Liver (tissue), 9 donors: ENCODE data around the gene TOM1L2. TPM values are rescaled to one million over a fixed set of nuclear protein-coding genes. Genes with fewer than 3 reads are reported as not detected.

Source experiments
- DNase-seq: peaks from one replicate; pipeline ENCODE4 v3.0.0-alpha.2; 2017; ENCODE audit warnings: low spot score
- H3K27ac ChIP-seq, 2 donors: one replicate each; pipeline ENCODE4 v1.7.0; 2013; ENCODE audit warnings: inconsistent platforms in 2 of 2, low read length in 2 of 2, control low read depth in 1 of 2, low read depth in 1 of 2, mild to moderate bottlenecking in 1 of 2
- H3K27me3 ChIP-seq, 4 donors: one replicate each; pipeline versions ENCODE4 v1.6.1 to v1.7.0; 2013; ENCODE audit warnings: low read length in 3 of 4, inconsistent platforms in 1 of 4, mild to moderate bottlenecking in 1 of 4, moderate library complexity in 1 of 4; ENCODE audit not compliant: control insufficient read depth in 4 of 4, insufficient read depth in 4 of 4
- H3K36me3 ChIP-seq, 4 donors: one replicate each; pipeline versions ENCODE4 v1.6.1 to v1.7.0; 2013; ENCODE audit warnings: low read length in 3 of 4, mild to moderate bottlenecking in 3 of 4, low read depth in 1 of 4, moderate library complexity in 1 of 4; ENCODE audit not compliant: control insufficient read depth in 4 of 4, insufficient read depth in 3 of 4
- H3K4me1 ChIP-seq, 4 donors: one replicate each; pipeline versions ENCODE4 v1.6.1 to v1.7.0; 2013; ENCODE audit warnings: low read length in 3 of 4, mild to moderate bottlenecking in 3 of 4, moderate library complexity in 1 of 4; ENCODE audit not compliant: control insufficient read depth in 4 of 4, insufficient read depth in 4 of 4
- H3K4me3 ChIP-seq, 3 donors: one replicate each; pipeline versions ENCODE4 v1.6.1 to v1.7.0; 2013; ENCODE audit warnings: low read length in 3 of 3, control low read depth in 1 of 3, low read depth in 1 of 3, mild to moderate bottlenecking in 1 of 3
- H3K9ac ChIP-seq, 2 donors: one replicate each; pipeline ENCODE4 v1.7.0; 2013; ENCODE audit warnings: low read length in 2 of 2, mild to moderate bottlenecking in 2 of 2, moderate library complexity in 2 of 2, control low read depth in 1 of 2, low read depth in 1 of 2
- H3K9me3 ChIP-seq, 4 donors: one replicate each; pipeline versions ENCODE4 v1.6.1 to v1.7.0; 2013; ENCODE audit warnings: low read length in 3 of 4; ENCODE audit not compliant: control insufficient read depth in 4 of 4
- CTCF ChIP-seq: fragments of 150-350 bp; IDR thresholded peaks from 2 replicates; pipeline ENCODE4 v1.5.1; 2017; ENCODE audit warnings: improper control_type of control experiment, low read depth, low read length; ENCODE audit not compliant: missing input control
- EGR1 ChIP-seq, 2 donors: IDR thresholded peaks; 2 replicates each; pipeline ENCODE4 v1.6.1; 2016 to 2018; ENCODE audit warnings: antibody characterized with exemption in 2 of 2, low read depth in 2 of 2
- FOXA1 ChIP-seq: IDR thresholded peaks from 2 replicates; pipeline ENCODE4 v1.6.1; 2016; ENCODE audit warnings: antibody characterized with exemption
- FOXA2 ChIP-seq: IDR thresholded peaks from 2 replicates; pipeline ENCODE4 v1.6.1; 2016; ENCODE audit warnings: antibody characterized with exemption
- GABPA ChIP-seq, 2 donors: IDR thresholded peaks in 1 of 2; conservative IDR thresholded peaks in 1 of 2; 2 replicates each; pipeline ENCODE4 v1.6.1; 2016; ENCODE audit warnings: antibody characterized with exemption in 2 of 2, mild to moderate bottlenecking in 1 of 2, moderate library complexity in 1 of 2
- HNF4A ChIP-seq, 2 donors: conservative IDR thresholded peaks; 2 replicates each; pipeline ENCODE4 v1.6.1; 2016; ENCODE audit warnings: antibody characterized with exemption in 2 of 2, mild to moderate bottlenecking in 2 of 2
- HNF4G ChIP-seq: IDR thresholded peaks from 2 replicates; pipeline ENCODE4 v1.6.1; 2016; ENCODE audit warnings: antibody characterized with exemption
- JUND ChIP-seq, 2 donors: IDR thresholded peaks; 2 replicates each; pipeline ENCODE4 v1.6.1; 2016; ENCODE audit warnings: antibody characterized with exemption in 2 of 2
- MAX ChIP-seq: IDR thresholded peaks from 2 replicates; pipeline ENCODE4 v1.6.1; 2016; ENCODE audit warnings: antibody characterized with exemption
- NR2F2 ChIP-seq: IDR thresholded peaks from 2 replicates; pipeline ENCODE4 v1.6.1; 2016; ENCODE audit warnings: antibody characterized with exemption
- RAD21 ChIP-seq, 2 donors: IDR thresholded peaks; 2 replicates each; pipeline ENCODE4 v1.6.1; 2016; ENCODE audit warnings: antibody characterized with exemption in 2 of 2, mild to moderate bottlenecking in 2 of 2
- REST ChIP-seq: IDR thresholded peaks from 2 replicates; pipeline ENCODE4 v1.6.1; 2016; ENCODE audit warnings: antibody characterized with exemption, mild to moderate bottlenecking
- RXRA ChIP-seq, 2 donors: IDR thresholded peaks; 2 replicates each; pipeline ENCODE4 v1.6.1; 2017 to 2018; ENCODE audit warnings: antibody characterized with exemption in 2 of 2, mild to moderate bottlenecking in 1 of 2
- SP1 ChIP-seq: IDR thresholded peaks from 2 replicates; pipeline ENCODE4 v1.6.1; 2018; ENCODE audit warnings: antibody characterized with exemption, mild to moderate bottlenecking
- TAF1 ChIP-seq: conservative IDR thresholded peaks from 2 replicates; pipeline ENCODE4 v1.6.1; 2016; ENCODE audit warnings: antibody characterized with exemption, mild to moderate bottlenecking
- YY1 ChIP-seq: IDR thresholded peaks from 2 replicates; pipeline ENCODE4 v1.6.1; 2016; ENCODE audit warnings: antibody characterized with exemption, mild to moderate bottlenecking
- ZBTB33 ChIP-seq: IDR thresholded peaks from 2 replicates; pipeline ENCODE4 v1.6.1; 2016; ENCODE audit warnings: antibody characterized with exemption
- WGBS: extraction: QIAGEN DNeasy Blood & Tissue Kit; methylation state at CpG from one replicate; pipeline ENCODE4 v1.1.7; 2013; 5-methylcytosine and 5-hydroxymethylcytosine counted together
- polyA plus RNA-seq, 2 donors: library from polyadenylated mRNA; stranded (reverse) in 1 of 2; unstranded in 1 of 2; fragments of 200-250 nt in 1 of 2; fragments of >200 nt in 1 of 2; fragmentation: Nextera tagmentation in 1 of 2; extraction: Ambion mirVana in 1 of 2; gene quantifications; one replicate each; pipeline versions ENCODE4 v1.2.1 to v1.2.3, GENCODE V29; 2013 to 2015
- total RNA-seq, 2 donors: library from RNA; depleted of rRNA; stranded (reverse); fragments of >200 nt; gene quantifications; one replicate each; pipeline ENCODE4 v1.2.3, GENCODE V29; 2014
- donor health status: healthy.
- donor health status: healthy.
- donor health status: healthy.
- donor health status: healthy.
- donor health status: healthy.

The TOM1L2 gene
- total and polyA plus RNA-seq, 4 donors: 5.0 to 24.0 (median 9.3) TPM

GRCh38 chr17:17826942-17827785 is 145.0 kb downstream of the TOM1L2 start:
- no peak overlapping the region for H3K9ac ChIP-seq

GRCh38 chr17:17826342-17826713 is 145.9 kb downstream of the TOM1L2 start:
- Histone ChIP-seq H3K36me3 (no peaks in the 10 kb centered on the region), H3K4me1 (peaks cover 38 to 91% (median 64%) of the 10 kb centered on the region in 4 donors), H3K4me3 (no peak overlapping the region), H3K27ac (peak overlapping the region; percentile 91 to 93), H3K27me3 (no peaks in the 10 kb centered on the region), H3K9me3 (no peaks in the 10 kb centered on the region), H3K9ac (no peak overlapping the region)
- no peak for DNase-seq
- TF ChIP-seq ZBTB33 (no peak), REST (no peak), HNF4G (no peak), FOXA2 (no peak), YY1 (no peak), SP1 (no peak), FOXA1 (no peak), JUND (IDR thresholded peaks at IDR 0.05) (no peak), EGR1 (IDR thresholded peaks at IDR 0.05; ENCODE audit: low read depth in 2 of 2) (no peak), TAF1 (no peak), HNF4A (conservative IDR thresholded peaks at IDR 0.05) (no peak), MAX (no peak), NR2F2 (no peak), CTCF (no peak), RAD21 (IDR thresholded peaks at IDR 0.05) (no peak), RXRA (IDR thresholded peaks at IDR 0.05) (no peak), GABPA (IDR thresholded peaks at IDR 0.05 in 1 of 2, conservative IDR thresholded peaks at IDR 0.05 in 1 of 2) (no peak)
- WGBS: 76% methylated on average over 2 of the region's 2 CpGs

More at GRCh38 chr17:17826942-17827785, 145.0 kb downstream of the TOM1L2 start:
- TF ChIP-seq FOXA2: no peak
- TF ChIP-seq HNF4A (conservative IDR thresholded peaks at IDR 0.05): peak; percentile 66 to 84
- TF ChIP-seq YY1: peak; percentile 80
- no peak for TF ChIP-seq RAD21 (IDR thresholded peaks at IDR 0.05)
- TF ChIP-seq SP1: peak; percentile 37
- peak; percentile 83 for TF ChIP-seq MAX
- peak; percentile 80 to 93 for TF ChIP-seq RXRA (IDR thresholded peaks at IDR 0.05)
- DNase-seq: no peak
- peaks cover 42 to 91% (median 70%) of the 10 kb centered on the region in 4 donors for H3K4me1 ChIP-seq
- peak overlapping the region; percentile 88 to 91 for H3K27ac ChIP-seq
- no peaks in the 10 kb centered on the region for H3K27me3 ChIP-seq
- 58% methylated on average over 16 of the region's 16 CpGs for WGBS
- no peaks in the 10 kb centered on the region for H3K36me3 ChIP-seq
- H3K9me3 ChIP-seq: no peaks in the 10 kb centered on the region
- no peak overlapping the region for H3K4me3 ChIP-seq
